Ectodermal cell (in vitro differentiated cells): ENCODE measurements around the gene EDEM3.

ENCODE experiments used
- H3K27ac ChIP-seq: 2 replicates; pipeline ENCODE4 v1.7.0; 2013; ENCODE audit warnings: mild to moderate bottlenecking, low read depth, low read length; ENCODE audit not compliant: insufficient read depth, poor library complexity, severe bottlenecking
- H3K27me3 ChIP-seq: 2 replicates; pipeline ENCODE4 v1.7.0; 2013; ENCODE audit warnings: mild to moderate bottlenecking, low read length; ENCODE audit not compliant: insufficient read depth, control insufficient read depth, poor library complexity, severe bottlenecking
- H3K36me3 ChIP-seq: one replicate; pipeline ENCODE4 v1.7.0; 2013; ENCODE audit warnings: low read length; ENCODE audit not compliant: control insufficient read depth, insufficient read depth
- H3K4me1 ChIP-seq: one replicate; pipeline ENCODE4 v1.7.0; 2013; ENCODE audit warnings: low read length; ENCODE audit not compliant: control insufficient read depth, insufficient read depth
- H3K4me3 ChIP-seq: 2 replicates; pipeline ENCODE4 v1.7.0; 2013; ENCODE audit warnings: low read depth, low read length, control low read depth; ENCODE audit not compliant: insufficient read depth
- H3K9me3 ChIP-seq: 2 replicates; pipeline ENCODE4 v1.7.0; 2013; ENCODE audit warnings: mild to moderate bottlenecking, low read length, moderate library complexity; ENCODE audit not compliant: control insufficient read depth
- WGBS, 2 experiments: methylation state at CpG; one replicate each; pipeline ENCODE4 v1.1.7; 2013; ENCODE audit warnings: missing lambda C conversion rate in 2 of 2; 5-methylcytosine and 5-hydroxymethylcytosine counted together

The EDEM3 gene

DNA sequence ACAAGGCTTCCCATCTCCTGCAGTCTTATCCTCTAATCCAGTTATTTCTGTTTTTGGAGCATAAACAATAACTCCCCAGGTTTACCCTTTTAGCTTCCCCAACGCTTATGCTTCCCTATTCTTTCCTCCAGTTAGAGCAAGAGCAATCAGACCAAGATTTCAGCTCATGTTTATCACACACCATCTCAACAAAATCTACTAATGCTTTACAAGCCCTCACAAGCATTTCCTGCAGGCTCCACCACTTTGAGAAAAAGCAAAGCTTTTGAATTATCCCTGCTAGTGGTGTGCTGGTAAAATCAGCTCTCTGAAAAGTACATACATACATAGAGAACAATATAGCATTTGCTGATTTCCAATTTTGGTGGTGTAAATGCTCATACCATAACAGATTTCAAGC lies 92.9 kb downstream of the EDEM3 start:
- no peaks in the 10 kb centered on the region for H3K36me3 ChIP-seq
- peaks cover 15% of the 10 kb centered on the region for H3K4me1 ChIP-seq
- H3K27ac ChIP-seq = no peak overlapping the region
- no peak overlapping the region for H3K4me3 ChIP-seq
- H3K9me3 ChIP-seq = no peaks in the 10 kb centered on the region
- 22 to 25% methylated on average over 1 of the region's 1 CpG for WGBS, 2 experiments
- no peaks in the 10 kb centered on the region for H3K27me3 ChIP-seq

DNA sequence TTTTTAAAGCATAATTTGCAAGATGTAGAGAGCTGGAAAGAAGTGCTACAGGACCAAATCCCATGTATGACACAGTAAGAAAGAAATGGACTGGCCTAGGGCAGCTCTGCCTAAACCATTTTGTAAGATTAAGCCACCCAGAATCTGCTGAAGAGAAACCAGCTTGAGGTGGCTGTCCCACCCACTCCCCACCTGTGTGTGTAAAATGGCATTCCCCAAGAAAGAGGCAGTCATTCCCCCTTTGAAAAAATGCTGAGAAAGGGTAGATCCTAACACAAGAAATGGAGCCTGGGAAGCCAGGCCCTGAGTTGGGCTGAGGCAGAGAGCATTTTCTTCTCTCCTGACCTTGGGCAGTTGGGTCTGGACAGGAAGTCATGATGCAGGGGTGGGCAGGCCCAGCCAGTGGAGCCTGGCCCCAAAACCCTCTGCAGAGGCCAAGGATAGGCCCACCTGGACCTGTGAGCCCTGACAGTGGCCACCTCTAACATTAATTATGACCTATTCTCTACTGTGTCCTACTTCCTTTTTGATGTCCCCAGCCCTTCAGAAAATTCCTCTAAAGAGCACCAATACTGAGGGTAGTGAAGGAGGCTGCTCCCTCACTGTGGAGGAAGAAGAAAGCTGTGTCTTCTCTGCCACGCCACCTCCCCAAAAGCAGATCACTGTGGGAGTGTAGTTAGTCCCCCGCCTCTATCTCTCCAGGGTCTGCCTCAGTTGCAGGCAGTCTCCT lies 94.0 kb downstream of the EDEM3 start:
- H3K4me3 ChIP-seq = no peak overlapping the region
- whole genome bisulfite sequencing, 2 experiments = 96% methylated on average over 2 of the region's 2 CpGs
- no peaks in the 10 kb centered on the region for H3K9me3 ChIP-seq
- peaks cover 14% of the 10 kb centered on the region for H3K4me1 ChIP-seq
- no peaks in the 10 kb centered on the region for H3K27me3 ChIP-seq
- no peaks in the 10 kb centered on the region for H3K36me3 ChIP-seq
- H3K27ac ChIP-seq = no peak overlapping the region

DNA sequence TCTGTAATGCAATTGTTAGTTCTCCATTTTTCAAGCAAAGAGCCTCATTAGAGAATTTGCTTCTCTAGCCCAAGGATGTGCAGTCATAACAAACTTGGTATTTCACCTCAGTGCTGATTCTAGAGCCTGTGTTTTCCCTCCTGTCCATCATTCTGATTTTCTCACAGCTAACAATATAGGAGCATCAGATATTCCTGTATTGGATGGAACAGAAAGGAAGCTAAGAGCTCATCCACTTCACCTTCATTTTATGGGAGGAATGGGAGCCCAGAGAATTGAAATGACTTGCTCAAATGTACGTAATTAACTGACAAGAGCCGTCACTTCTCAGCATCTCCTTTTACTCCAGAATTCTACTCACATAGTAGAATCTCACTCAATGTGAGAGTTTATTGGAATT lies 96.6 kb downstream of the EDEM3 start:
- no peak overlapping the region for H3K4me3 ChIP-seq
- H3K36me3 ChIP-seq = no peaks in the 10 kb centered on the region
- no peaks in the 10 kb centered on the region for H3K9me3 ChIP-seq
- WGBS, 2 experiments = 96 to 100% methylated on average over 1 to 2 of the region's 2 CpGs
- no peaks in the 10 kb centered on the region for H3K27me3 ChIP-seq
- peaks cover 10% of the 10 kb centered on the region for H3K4me1 ChIP-seq
- no peak overlapping the region for H3K27ac ChIP-seq

DNA sequence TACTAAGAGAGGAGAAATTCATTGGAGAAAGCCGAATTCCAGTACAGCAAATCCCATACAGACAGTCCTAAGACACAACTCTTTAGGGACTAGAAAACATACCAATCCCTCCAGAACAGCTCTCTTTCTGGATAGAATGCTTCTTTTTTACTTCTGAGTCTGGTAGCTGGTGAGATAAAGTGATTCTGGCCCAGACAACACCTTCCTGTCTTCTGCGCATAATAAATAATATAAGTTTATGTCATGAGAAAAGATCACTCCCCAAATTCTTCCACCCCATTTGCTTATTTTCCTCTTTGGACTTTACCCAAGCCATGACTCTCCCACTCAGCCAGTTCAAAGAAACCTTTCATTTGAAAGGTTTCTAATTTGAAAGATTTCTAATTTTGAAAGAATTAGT lies 98.4 kb downstream of the EDEM3 start:
- Histone ChIP-seq H3K36me3 (no peaks in the 10 kb centered on the region), H3K4me1 (peaks cover 5% of the 10 kb centered on the region)
- WGBS, 2 experiments = 94 to 100% methylated on average over 1 of the region's 2 CpGs

DNA sequence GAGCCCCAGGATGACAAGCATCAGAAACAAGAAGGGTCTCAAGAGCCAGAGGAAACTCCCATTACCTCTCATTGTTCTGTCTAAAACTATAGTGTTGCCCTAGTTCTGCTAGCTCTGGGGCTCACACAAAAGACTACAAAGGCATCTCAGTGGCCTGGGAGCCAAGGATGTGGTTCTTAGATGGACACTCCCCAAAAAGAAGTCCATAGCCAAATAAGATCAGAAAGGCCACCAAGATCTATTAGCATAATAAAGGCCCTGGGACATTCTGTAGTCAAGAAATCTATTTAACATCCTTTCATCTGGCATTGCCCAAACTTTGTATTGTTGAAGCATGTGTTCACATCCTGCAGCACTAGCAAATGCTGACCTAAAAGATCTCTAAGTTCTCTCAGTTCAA lies 99.5 kb downstream of the EDEM3 start:
- Histone ChIP-seq H3K36me3 (no peaks in the 10 kb centered on the region), H3K4me3 (no peak overlapping the region), H3K4me1 (no peaks in the 10 kb centered on the region), H3K9me3 (no peaks in the 10 kb centered on the region), H3K27ac (no peak overlapping the region), H3K27me3 (no peaks in the 10 kb centered on the region)

More for the DNA sequence above, 98.4 kb downstream of the EDEM3 start:
- Histone ChIP-seq H3K27me3 (no peaks in the 10 kb centered on the region), H3K9me3 (no peaks in the 10 kb centered on the region), H3K4me3 (no peak overlapping the region), H3K27ac (no peak overlapping the region)

DNA sequence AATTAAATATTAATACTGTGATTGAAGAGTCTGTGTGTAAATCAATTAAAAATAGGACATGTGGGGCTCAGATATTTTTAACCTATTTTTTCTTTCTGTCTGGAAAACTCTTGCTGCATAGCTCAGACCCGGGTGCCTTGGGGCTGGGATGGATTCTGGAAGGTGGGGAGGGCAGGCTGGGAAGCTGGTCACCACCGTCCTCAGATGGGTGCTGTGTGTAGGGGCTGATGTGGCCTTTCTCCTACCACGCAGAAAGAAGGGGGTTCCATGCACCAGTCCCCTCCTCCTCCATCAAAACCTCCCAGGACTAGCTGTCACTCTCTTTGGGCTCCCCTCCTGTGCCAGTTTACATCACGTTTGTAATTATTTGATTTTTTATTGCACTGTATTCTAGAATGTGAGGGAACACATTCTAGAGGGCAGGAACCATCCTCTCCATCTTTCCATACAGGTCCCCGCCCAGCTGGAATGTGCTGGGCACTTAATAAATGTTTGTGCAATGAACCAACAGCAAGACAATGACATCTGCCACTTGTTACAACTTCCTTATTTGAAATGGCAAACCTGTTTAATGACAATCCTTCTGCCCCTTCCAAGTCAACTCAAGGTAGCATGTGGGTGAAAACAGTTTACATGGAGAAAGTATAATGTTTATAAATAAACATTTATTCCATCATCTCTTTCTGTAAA lies 104.3 kb downstream of the EDEM3 start:
- no peaks in the 10 kb centered on the region for H3K4me1 ChIP-seq
- no peaks in the 10 kb centered on the region for H3K36me3 ChIP-seq
- H3K4me3 ChIP-seq = no peak overlapping the region
- 90 to 96% methylated on average over 4 of the region's 5 CpGs for WGBS, 2 experiments
- no peaks in the 10 kb centered on the region for H3K9me3 ChIP-seq
- H3K27ac ChIP-seq = no peak overlapping the region
- no peaks in the 10 kb centered on the region for H3K27me3 ChIP-seq

DNA sequence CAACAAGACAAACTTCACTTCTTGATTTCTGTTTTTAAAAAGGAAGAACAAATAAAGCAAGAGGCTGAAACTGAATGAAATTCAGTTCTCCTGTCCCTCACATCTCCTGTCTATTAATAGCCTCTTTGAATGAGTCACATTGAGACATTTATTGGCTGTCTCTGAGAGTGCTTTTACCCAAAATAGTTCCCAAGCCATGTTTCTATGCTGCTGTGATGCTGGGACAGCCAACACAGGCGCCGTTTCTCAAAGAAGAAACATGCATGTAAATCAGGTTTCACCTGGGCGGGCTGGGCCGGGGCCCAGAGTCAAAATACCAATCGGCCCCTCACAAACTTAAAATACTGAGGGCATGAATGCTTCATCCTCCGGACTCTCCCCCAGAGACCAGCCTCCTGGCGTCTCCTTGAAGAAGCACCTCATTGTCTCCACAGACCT lies 105.2 kb downstream of the EDEM3 start:
- no peak overlapping the region for H3K4me3 ChIP-seq
- no peaks in the 10 kb centered on the region for H3K9me3 ChIP-seq
- H3K27ac ChIP-seq = no peak overlapping the region
- no peaks in the 10 kb centered on the region for H3K36me3 ChIP-seq
- H3K4me1 ChIP-seq = no peaks in the 10 kb centered on the region
- WGBS, 2 experiments = 94 to 95% methylated on average over 7 of the region's 7 CpGs
- no peaks in the 10 kb centered on the region for H3K27me3 ChIP-seq

DNA sequence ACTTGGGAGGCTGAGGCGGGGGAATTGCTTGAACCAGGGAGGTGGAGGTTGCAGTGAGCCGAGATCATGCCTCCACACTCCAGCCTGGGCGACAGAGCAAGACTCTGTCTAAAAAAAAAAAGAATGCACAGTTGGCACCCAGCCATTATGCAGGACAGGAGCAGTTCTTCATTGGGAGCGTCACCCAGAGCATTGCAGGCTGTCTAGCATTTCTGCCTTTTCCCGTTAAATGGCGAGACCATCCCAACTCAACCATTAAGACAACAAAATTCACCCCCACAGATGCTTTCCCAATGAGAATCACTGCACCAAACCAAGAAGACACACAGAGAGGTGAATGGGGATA lies 105.8 kb downstream of the EDEM3 start:
- no peaks in the 10 kb centered on the region for H3K27me3 ChIP-seq
- 90 to 95% methylated on average over 5 to 6 of the region's 6 CpGs for WGBS, 2 experiments
- H3K36me3 ChIP-seq = no peaks in the 10 kb centered on the region
- no peaks in the 10 kb centered on the region for H3K9me3 ChIP-seq
- H3K27ac ChIP-seq = no peak overlapping the region
- no peaks in the 10 kb centered on the region for H3K4me1 ChIP-seq
- no peak overlapping the region for H3K4me3 ChIP-seq

DNA sequence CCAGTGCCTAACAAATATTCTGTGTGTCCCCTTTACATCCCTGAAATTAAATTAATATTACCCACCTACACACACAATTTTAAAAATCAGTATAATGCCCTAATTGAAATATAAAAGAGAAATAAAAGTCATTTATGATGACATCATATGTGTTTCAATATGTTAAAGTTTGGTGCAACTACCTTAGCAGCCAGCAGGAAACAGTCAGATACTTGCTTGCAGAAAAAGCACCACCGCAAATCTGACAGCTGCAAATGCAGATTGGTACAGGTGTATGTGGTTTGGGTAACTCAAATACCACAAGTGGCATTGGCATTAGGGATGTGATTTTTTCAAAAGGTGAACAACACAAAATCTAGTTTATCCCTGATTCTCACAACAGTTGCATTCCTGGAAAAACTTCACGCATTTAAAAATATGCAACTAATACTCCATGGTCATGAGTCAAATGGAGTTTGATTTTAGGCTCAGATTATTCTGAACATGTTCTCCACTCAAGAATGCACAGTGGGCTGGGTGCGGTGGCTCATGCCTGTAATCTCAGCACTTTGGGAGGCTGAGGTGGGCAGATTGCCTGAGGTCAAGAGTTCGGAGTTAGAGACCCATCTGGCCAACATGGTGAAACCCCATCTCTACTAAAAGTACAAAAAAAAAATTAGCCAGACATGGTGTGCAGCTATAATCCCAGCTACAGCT lies 106.3 kb downstream of the EDEM3 start:
- no peak overlapping the region for H3K27ac ChIP-seq
- no peaks in the 10 kb centered on the region for H3K4me1 ChIP-seq
- no peaks in the 10 kb centered on the region for H3K36me3 ChIP-seq
- H3K4me3 ChIP-seq = no peak overlapping the region
- H3K27me3 ChIP-seq = no peaks in the 10 kb centered on the region
- 89 to 90% methylated on average over 4 of the region's 4 CpGs for WGBS, 2 experiments
- H3K9me3 ChIP-seq = no peaks in the 10 kb centered on the region

DNA sequence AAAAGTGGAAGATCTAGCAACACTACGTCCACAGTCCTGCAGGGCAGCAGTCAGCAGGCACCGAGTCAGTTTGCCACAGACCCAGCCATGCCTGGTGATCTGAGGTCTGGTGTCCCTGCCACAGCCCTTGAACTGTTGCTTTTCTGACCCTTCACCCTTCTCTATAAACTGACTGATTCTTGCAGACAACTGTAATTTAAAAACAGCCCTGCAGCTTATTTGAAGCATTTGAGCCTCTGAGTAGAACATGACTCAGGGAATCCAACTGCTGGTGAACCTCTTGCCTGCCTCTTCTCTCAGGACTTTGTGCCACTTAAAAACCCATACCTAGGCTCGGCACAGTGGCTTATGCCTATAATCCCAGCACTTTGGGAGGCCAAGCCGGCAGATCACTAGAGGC lies 107.2 kb downstream of the EDEM3 start:
- H3K36me3 ChIP-seq = no peaks in the 10 kb centered on the region
- 92% methylated on average over 4 of the region's 4 CpGs for WGBS, 2 experiments
- H3K4me3 ChIP-seq = no peak overlapping the region
- no peaks in the 10 kb centered on the region for H3K9me3 ChIP-seq
- no peaks in the 10 kb centered on the region for H3K27me3 ChIP-seq
- no peaks in the 10 kb centered on the region for H3K4me1 ChIP-seq
- no peak overlapping the region for H3K27ac ChIP-seq
